ENCODE data around the gene ZFYVE21. TPM values are rescaled to one million over a fixed set of nuclear protein-coding genes. Genes with fewer than 3 reads are reported as not detected.

The ZFYVE21 gene
- total RNA-seq, 1 experiment from 2014 or later: 49.7 TPM

DNA sequence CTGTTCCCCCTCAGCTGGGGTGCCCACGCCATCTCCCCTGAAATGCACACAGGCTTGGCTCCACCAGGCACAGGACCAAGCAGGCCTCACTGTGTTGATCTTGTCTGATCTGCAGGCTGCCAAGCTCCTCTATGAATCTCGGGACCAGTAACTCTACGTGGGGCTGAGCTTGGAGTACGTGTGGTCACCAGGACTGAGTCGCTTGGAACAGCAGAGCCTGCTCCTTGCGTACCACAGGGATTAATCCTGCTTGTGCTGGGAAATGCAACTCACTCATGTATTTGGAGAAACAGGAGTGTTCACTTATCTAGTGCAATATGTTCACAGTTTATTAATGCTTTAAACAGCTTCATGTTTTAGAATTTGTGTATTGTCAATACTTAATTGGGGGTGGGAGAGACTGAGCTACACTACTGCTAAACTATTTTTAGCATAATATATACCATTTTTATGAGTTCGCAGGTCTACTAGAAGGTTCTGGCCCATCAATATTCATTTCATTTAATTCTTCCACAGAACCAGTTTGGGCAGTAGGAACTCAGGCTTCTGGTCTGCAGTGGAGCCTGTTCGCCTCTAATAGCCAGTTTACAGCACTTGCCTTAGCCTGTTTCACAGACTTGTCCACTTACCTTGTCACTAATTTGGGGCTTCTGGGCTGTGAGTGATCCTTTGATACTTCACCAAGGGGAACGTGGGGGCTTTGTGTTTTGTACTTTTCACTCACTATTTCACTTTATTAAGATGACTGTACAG, 17.4 kb downstream of the ZFYVE21 start:
- Histone ChIP-seq H3K9me3 (ENCODE audit: control insufficient read depth, low read depth, low read length) (no peaks in the 10 kb centered on the region), H2BK12ac (ENCODE audit: insufficient read length, low read depth, low read length) (no peak overlapping the region), H3K23me2 (ENCODE audit: insufficient read length, low read depth, low read length, poor library complexity, severe bottlenecking) (no peaks in the 10 kb centered on the region), H2AK5ac (ENCODE audit: insufficient read length, low read length) (no peak overlapping the region), H3K18ac (ENCODE audit: insufficient read length, low read depth, low read length) (no peak overlapping the region), H3K4me2 (ENCODE audit: insufficient read depth, insufficient read length, low read length) (no peak overlapping the region), H3K4me1 (ENCODE audit: insufficient read depth, low read length) (no peaks in the 10 kb centered on the region), H3K79me1 (ENCODE audit: insufficient read depth, low read depth, low read length, poor library complexity, severe bottlenecking) (no peaks in the 10 kb centered on the region), H4K8ac (replicated peaks; ENCODE audit: insufficient read length, low read depth, low read length) (no peak overlapping the region), H4K91ac (ENCODE audit: insufficient read length, low read depth, low read length) (no peak overlapping the region), H3K14ac (ENCODE audit: insufficient read depth, low read length) (no peak overlapping the region), H4K20me1 (ENCODE audit: control insufficient read depth, insufficient read depth, insufficient read length) (peaks cover 3% of the 10 kb centered on the region), H3K23ac (ENCODE audit: insufficient read length, low read depth, low read length) (no peak overlapping the region), H4K5ac (ENCODE audit: insufficient read length, low read depth, low read length) (no peak overlapping the region), H2BK15ac (ENCODE audit: low read depth, low read length) (no peak overlapping the region), H3K27me3 (ENCODE audit: insufficient read depth, low read length) (no peaks in the 10 kb centered on the region), H2AFZ (ENCODE audit: low read length) (no peak overlapping the region), H2BK120ac (ENCODE audit: low read depth, low read length, poor library complexity, severe bottlenecking) (no peak overlapping the region), H3K79me2 (ENCODE audit: insufficient read depth, low read length) (no peaks in the 10 kb centered on the region), H3K56ac (ENCODE audit: insufficient read length, low read depth, low read length) (no peak overlapping the region), H3K27ac (ENCODE audit: insufficient read length, low read depth, low read length) (no peak overlapping the region), H3K4ac (ENCODE audit: low read depth, low read length) (no peak overlapping the region), H3K9ac (ENCODE audit: extremely low read depth, insufficient read length, low read length) (no peak overlapping the region), H2BK5ac (ENCODE audit: insufficient read length, low read length) (no peak overlapping the region), H3T11ph (ENCODE audit: low read length) (no peak overlapping the region), H2BK20ac (ENCODE audit: low read depth, low read length, poor library complexity, severe bottlenecking) (no peak overlapping the region)
- Mint-ChIP-seq H3K9me3 (no peaks in the 10 kb centered on the region), H3K27ac (no peak overlapping the region), H3K4me1 (peaks cover 0 to 3% of the 10 kb centered on the region in 2 experiments; a peak in 1 of 4 replicates), H3K36me3 (ENCODE audit: insufficient read depth in 1 of 3, low read depth in 3 of 3) (peaks cover 2 to 47% (median 34%) of the 10 kb centered on the region in 3 experiments; a peak in 6 of 7 replicates), H3K27me3 (ENCODE audit: low read depth) (no peaks in the 10 kb centered on the region), H3K4me3 (no peak overlapping the region)
- DNase-seq: no peak
- TF ChIP-seq, protein P1, sequence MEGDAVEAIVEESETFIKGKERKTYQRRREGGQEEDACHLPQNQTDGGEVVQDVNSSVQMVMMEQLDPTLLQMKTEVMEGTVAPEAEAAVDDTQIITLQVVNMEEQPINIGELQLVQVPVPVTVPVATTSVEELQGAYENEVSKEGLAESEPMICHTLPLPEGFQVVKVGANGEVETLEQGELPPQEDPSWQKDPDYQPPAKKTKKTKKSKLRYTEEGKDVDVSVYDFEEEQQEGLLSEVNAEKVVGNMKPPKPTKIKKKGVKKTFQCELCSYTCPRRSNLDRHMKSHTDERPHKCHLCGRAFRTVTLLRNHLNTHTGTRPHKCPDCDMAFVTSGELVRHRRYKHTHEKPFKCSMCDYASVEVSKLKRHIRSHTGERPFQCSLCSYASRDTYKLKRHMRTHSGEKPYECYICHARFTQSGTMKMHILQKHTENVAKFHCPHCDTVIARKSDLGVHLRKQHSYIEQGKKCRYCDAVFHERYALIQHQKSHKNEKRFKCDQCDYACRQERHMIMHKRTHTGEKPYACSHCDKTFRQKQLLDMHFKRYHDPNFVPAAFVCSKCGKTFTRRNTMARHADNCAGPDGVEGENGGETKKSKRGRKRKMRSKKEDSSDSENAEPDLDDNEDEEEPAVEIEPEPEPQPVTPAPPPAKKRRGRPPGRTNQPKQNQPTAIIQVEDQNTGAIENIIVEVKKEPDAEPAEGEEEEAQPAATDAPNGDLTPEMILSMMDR (conservative IDR thresholded peaks at IDR 0.05): no peak
- WGBS (ENCODE audit: extremely low coverage, insufficient read length, low lambda C conversion rate): no CpG with 5 or more reads among the region's 9 CpGs
